HepG2 (cell line): ENCODE measurements around the gene TCF3. TPM values are rescaled to one million over a fixed set of nuclear protein-coding genes. Genes with fewer than 3 reads are reported as not detected.

Experiments
- ATAC-seq: fragments of 200-7000 bp; cut with Tn5 transposase; 3 replicates; pipeline ENCODE4 v1.9.1; 2020; ENCODE audit warnings: mild to moderate bottlenecking, moderate library complexity
- BruUV-seq: library from RNA; stranded (reverse); fragments of 400-500 nt; replicated peaks from 2 replicates; lab custom pipeline; 2021; lab: Mats Ljungman, UMichigan
- CTCF ChIA-PET: fragments of 300-600 bp; formaldehyde crosslinking; extraction: SDS; loops from one replicate; lab custom pipeline; 2021; ENCODE audit warnings: low total read pairs, inconsistent platforms, low intra/inter-chr PET ratio; lab: Yijun Ruan, JAX
- POLR2A ChIA-PET: fragments of 350-600 bp; sonication (Branson Sonifier 250); formaldehyde crosslinking; loops from one replicate; lab custom pipeline; 2020; ENCODE audit warnings: antibody characterized with exemption, inconsistent platforms; lab: Yijun Ruan, JAX
- DNase-seq: peaks from one replicate; pipeline ENCODE4 v3.0.0-alpha.2; 2015; ENCODE audit warnings: low spot score
- FAIRE-seq: peaks from 3 replicates; lab custom pipeline; 2011; peaks lifted over from hg19 to GRCh38; lab: Jason Lieb, UNC
- H2AFZ ChIP-seq: one replicate; pipeline ENCODE4 v1.6.1; 2011; ENCODE audit warnings: low read length, inconsistent platforms
- H3K27ac ChIP-seq: fragments of 300-600 bp; 3 replicates; pipeline ENCODE4 v1.8.0; 2011; ENCODE audit warnings: mixed run types, mild to moderate bottlenecking, mixed read lengths, low read length, inconsistent platforms; ENCODE audit not compliant: insufficient read depth; ENCODE audit errors: extremely low read length
- H3K27me3 ChIP-seq, 2 experiments: fragments of 200-600 bp in 1 of 2; 2 replicates in 1 of 2; 3 replicates in 1 of 2; pipeline versions ENCODE4 v1.6.0 to v1.8.0; 2011; ENCODE audit warnings: low read length in 2 of 2, mild to moderate bottlenecking in 2 of 2, moderate library complexity in 2 of 2, inconsistent platforms in 1 of 2; ENCODE audit not compliant: insufficient read depth in 2 of 2, control insufficient read depth in 1 of 2
- H3K36me3 ChIP-seq, 2 experiments: fragments of 200-600 bp in 1 of 2; replicated peaks in 1 of 2; 2 replicates in 1 of 2; 3 replicates in 1 of 2; pipeline versions ENCODE4 v1.5.1 to v1.8.0; 2011; ENCODE audit warnings: low read length in 2 of 2, inconsistent platforms in 1 of 2; ENCODE audit not compliant: insufficient read depth in 2 of 2, control insufficient read depth in 1 of 2
- H3K4me1 ChIP-seq: 2 replicates; pipeline ENCODE4 v1.5.1; 2012; ENCODE audit warnings: low read length, inconsistent platforms; ENCODE audit not compliant: insufficient read depth
- H3K4me2 ChIP-seq: 2 replicates; pipeline ENCODE4 v1.6.0; 2011; ENCODE audit warnings: low read depth, low read length, inconsistent platforms
- H3K4me3 ChIP-seq, 3 experiments: fragments of 200-600 bp in 1 of 3; sonication (generic), shearing (Covaris generic) in 1 of 3; replicated peaks in 1 of 3; 2 replicates each; pipeline ENCODE4 v1.5.1; 2011 to 2016; ENCODE audit warnings: low read length in 3 of 3, inconsistent platforms in 2 of 3, low read depth in 2 of 3, mild to moderate bottlenecking in 2 of 3, control low read depth in 1 of 3, mixed read lengths in 1 of 3; ENCODE audit not compliant: insufficient read depth in 1 of 3
- H3K79me2 ChIP-seq: one replicate; pipeline ENCODE4 v1.6.1; 2011; ENCODE audit warnings: low read length, inconsistent platforms; ENCODE audit not compliant: insufficient read depth
- H3K9ac ChIP-seq: 2 replicates; pipeline ENCODE4 v1.6.0; 2011; ENCODE audit warnings: mild to moderate bottlenecking, low read depth, low read length, inconsistent platforms; ENCODE audit not compliant: insufficient read depth
- H3K9me3 ChIP-seq: 2 replicates; pipeline ENCODE4 v1.5.1; 2012; ENCODE audit warnings: mild to moderate bottlenecking, low read length
- H4K20me1 ChIP-seq: 2 replicates; pipeline ENCODE4 v1.6.0; 2011; ENCODE audit warnings: inconsistent platforms, mild to moderate bottlenecking, low read length, moderate library complexity; ENCODE audit not compliant: insufficient read depth
- DMTF1 ChIP-seq: sonication (generic); formaldehyde crosslinking; IDR thresholded peaks from 2 replicates; pipeline ENCODE4 v1.4.0; 2020; ENCODE audit warnings: mild to moderate bottlenecking, missing genetic modification reagents
- HNRNPL ChIP-seq: fragments of 200-400 bp; formaldehyde crosslinking; IDR thresholded peaks from 2 replicates; pipeline ENCODE4 v1.6.1; 2017; ENCODE audit warnings: mild to moderate bottlenecking, low read depth, low read length
- MIER3 ChIP-seq: IDR thresholded peaks from 2 replicates; pipeline ENCODE4 v1.6.1; 2016; ENCODE audit warnings: missing compliant biosample characterization, borderline replicate concordance
- POLR2AphosphoS5 ChIP-seq: IDR thresholded peaks from 2 replicates; pipeline ENCODE4 v1.6.1; 2012; ENCODE audit warnings: low read depth, low read length
- RXRB ChIP-seq: IDR thresholded peaks from 2 replicates; pipeline ENCODE4 v1.6.1; 2016; ENCODE audit warnings: borderline replicate concordance, missing genetic modification reagents, missing compliant biosample characterization
- SIX1 ChIP-seq: sonication (generic); formaldehyde crosslinking; IDR thresholded peaks from 2 replicates; pipeline ENCODE4 v1.4.0; 2020; ENCODE audit warnings: missing genetic modification reagents, borderline replicate concordance
- ZNF543 ChIP-seq: sonication (generic); formaldehyde crosslinking; IDR thresholded peaks from 2 replicates; pipeline ENCODE4 v1.4.0; 2020; ENCODE audit warnings: mild to moderate bottlenecking, missing genetic modification reagents
- ZNF644 ChIP-seq: IDR thresholded peaks from 2 replicates; pipeline ENCODE4 v1.6.1; 2016; ENCODE audit warnings: low read depth
- ZNF746 ChIP-seq: sonication (generic); formaldehyde crosslinking; IDR thresholded peaks from 2 replicates; pipeline ENCODE4 v1.8.0; 2022; ENCODE audit warnings: mild to moderate bottlenecking, missing genetic modification reagents
- WGBS: methylation state at CpG from one replicate; pipeline ENCODE4 v1.1.6; 2017; ENCODE audit warnings: low lambda C conversion rate; 5-methylcytosine and 5-hydroxymethylcytosine counted together
- in situ Hi-C: cut with HindIII; loops from 2 replicates; pipeline ENCODE4 v1.10.0; 2017; ENCODE audit warnings: low pct_unique_long_range_greater_than_20kb; ENCODE audit not compliant: extremely low pct_ligation_motif_present
- intact Hi-C: fragments of 100-400 bp; cut with micrococcal nuclease; formaldehyde crosslinking; loops from one replicate; pipeline ENCODE4 v1.10.0; 2022; ENCODE audit not compliant: unreplicated experiment
- polyA plus RNA-seq, 8 experiments: library from polyadenylated mRNA; depleted of rRNA in 3 of 8; stranded (reverse) in 7 of 8; unstranded in 1 of 8; fragments of >200 nt; fragmentation: Illumina TruSeq in 4 of 8; extraction: Trizol in 4 of 8; gene quantifications; 2 replicates each; pipeline versions ENCODE4 v1.2.1 to v1.2.3, GENCODE V29; 2011 to 2016; ENCODE audit warnings: low read depth in 4 of 8, missing spikeins in 1 of 8, mixed read lengths in 1 of 8; ENCODE audit not compliant: insufficient read depth in 1 of 8
- total RNA-seq, 5 experiments: library from RNA; depleted of rRNA; stranded (reverse); fragments of >200 nt; fragmentation: Illumina TruSeq; extraction: Trizol; gene quantifications; 2 replicates each; pipeline ENCODE4 v1.2.3, GENCODE V29; 2016; ENCODE audit warnings: low read depth in 1 of 5
- TF ChIP-seq, protein P1 (sequence below): sonication (generic); formaldehyde crosslinking; IDR thresholded peaks from 2 replicates; pipeline ENCODE4 v1.5.1; 2020; ENCODE audit warnings: mild to moderate bottlenecking, missing genetic modification reagents, moderate library complexity
- TF ChIP-seq, protein P2 (sequence below): sonication (generic); formaldehyde crosslinking; IDR thresholded peaks from 2 replicates; pipeline ENCODE4 v1.4.0; 2020; ENCODE audit warnings: missing genetic modification reagents

TCF3 gene
- total and polyA plus RNA-seq, 2 of the 13 experiments (the other 11 are each of a cell fraction or from before 2014, with no cell fraction given), result 51.4 to 53.2 TPM

GRCh38 chr19:1577090-1577928 is 75.1 kb downstream of the TCF3 start (continued):
- TF ChIP-seq, protein P1, sequence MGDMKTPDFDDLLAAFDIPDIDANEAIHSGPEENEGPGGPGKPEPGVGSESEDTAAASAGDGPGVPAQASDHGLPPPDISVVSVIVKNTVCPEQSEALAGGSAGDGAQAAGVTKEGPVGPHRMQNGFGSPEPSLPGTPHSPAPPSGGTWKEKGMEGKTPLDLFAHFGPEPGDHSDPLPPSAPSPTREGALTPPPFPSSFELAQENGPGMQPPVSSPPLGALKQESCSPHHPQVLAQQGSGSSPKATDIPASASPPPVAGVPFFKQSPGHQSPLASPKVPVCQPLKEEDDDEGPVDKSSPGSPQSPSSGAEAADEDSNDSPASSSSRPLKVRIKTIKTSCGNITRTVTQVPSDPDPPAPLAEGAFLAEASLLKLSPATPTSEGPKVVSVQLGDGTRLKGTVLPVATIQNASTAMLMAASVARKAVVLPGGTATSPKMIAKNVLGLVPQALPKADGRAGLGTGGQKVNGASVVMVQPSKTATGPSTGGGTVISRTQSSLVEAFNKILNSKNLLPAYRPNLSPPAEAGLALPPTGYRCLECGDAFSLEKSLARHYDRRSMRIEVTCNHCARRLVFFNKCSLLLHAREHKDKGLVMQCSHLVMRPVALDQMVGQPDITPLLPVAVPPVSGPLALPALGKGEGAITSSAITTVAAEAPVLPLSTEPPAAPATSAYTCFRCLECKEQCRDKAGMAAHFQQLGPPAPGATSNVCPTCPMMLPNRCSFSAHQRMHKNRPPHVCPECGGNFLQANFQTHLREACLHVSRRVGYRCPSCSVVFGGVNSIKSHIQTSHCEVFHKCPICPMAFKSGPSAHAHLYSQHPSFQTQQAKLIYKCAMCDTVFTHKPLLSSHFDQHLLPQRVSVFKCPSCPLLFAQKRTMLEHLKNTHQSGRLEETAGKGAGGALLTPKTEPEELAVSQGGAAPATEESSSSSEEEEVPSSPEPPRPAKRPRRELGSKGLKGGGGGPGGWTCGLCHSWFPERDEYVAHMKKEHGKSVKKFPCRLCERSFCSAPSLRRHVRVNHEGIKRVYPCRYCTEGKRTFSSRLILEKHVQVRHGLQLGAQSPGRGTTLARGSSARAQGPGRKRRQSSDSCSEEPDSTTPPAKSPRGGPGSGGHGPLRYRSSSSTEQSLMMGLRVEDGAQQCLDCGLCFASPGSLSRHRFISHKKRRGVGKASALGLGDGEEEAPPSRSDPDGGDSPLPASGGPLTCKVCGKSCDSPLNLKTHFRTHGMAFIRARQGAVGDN (CRISPR knock-in tag), result peak; percentile 11; the same call in 1 of the 2 replicates
- peak; percentile 57; the same call in 1 of the 2 replicates for TF ChIP-seq HNRNPL

GRCh38 chr19:1576242-1577089 is 75.9 kb downstream of the TCF3 start:
- peaks cover 7 to 28% of the 10 kb centered on the region in 2 experiments; a peak in 4 of 5 replicates for H3K36me3 ChIP-seq
- FAIRE-seq (no peak), ATAC-seq (peak; percentile 8; the same call in 1 of the 3 replicates), DNase-seq (no peak)
- intact Hi-C loops, result no loop called here
- no peaks in the 10 kb centered on the region for H3K79me2 ChIP-seq
- POLR2A ChIA-PET, result interaction anchor here (1.0 kb wide), 1 partner anchor 15 kb away, joined by 3 read pairs; no protein-coding TSS in a partner anchor
- H3K9ac ChIP-seq, result no peak overlapping the region
- no peak overlapping the region for H3K4me3 ChIP-seq
- CTCF ChIA-PET, result no interaction called here
- H4K20me1 ChIP-seq, result 0 out of 2 replicates have a peak, but pooled peaks cover 2% of the 10 kb centered on the region
- H3K27me3 ChIP-seq, result no peaks in the 10 kb centered on the region
- BruUV-seq, result no TSS peak
- no peak overlapping the region for H2AFZ ChIP-seq
- 92% methylated on average over 15 of the region's 30 CpGs for WGBS
- H3K9me3 ChIP-seq, result no peaks in the 10 kb centered on the region
- peaks cover 17% of the 10 kb centered on the region for H3K4me1 ChIP-seq
- in situ Hi-C loops, result no loop called here
- H3K27ac ChIP-seq, result no peak overlapping the region
- H3K4me2 ChIP-seq, result no peak overlapping the region
- TF ChIP-seq ZNF543 (CRISPR knock-in tag), result no peak
- no peak for TF ChIP-seq MIER3
- TF ChIP-seq SIX1 (CRISPR knock-in tag), result no peak
- TF ChIP-seq, protein P2, sequence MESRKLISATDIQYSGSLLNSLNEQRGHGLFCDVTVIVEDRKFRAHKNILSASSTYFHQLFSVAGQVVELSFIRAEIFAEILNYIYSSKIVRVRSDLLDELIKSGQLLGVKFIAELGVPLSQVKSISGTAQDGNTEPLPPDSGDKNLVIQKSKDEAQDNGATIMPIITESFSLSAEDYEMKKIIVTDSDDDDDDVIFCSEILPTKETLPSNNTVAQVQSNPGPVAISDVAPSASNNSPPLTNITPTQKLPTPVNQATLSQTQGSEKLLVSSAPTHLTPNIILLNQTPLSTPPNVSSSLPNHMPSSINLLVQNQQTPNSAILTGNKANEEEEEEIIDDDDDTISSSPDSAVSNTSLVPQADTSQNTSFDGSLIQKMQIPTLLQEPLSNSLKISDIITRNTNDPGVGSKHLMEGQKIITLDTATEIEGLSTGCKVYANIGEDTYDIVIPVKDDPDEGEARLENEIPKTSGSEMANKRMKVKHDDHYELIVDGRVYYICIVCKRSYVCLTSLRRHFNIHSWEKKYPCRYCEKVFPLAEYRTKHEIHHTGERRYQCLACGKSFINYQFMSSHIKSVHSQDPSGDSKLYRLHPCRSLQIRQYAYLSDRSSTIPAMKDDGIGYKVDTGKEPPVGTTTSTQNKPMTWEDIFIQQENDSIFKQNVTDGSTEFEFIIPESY, result peak; percentile 27; the same call in 1 of the 2 replicates
- TF ChIP-seq ZNF746 (CRISPR knock-in tag), result no peak
- no peak for TF ChIP-seq DMTF1 (CRISPR knock-in tag)
- no peak for TF ChIP-seq ZNF644 (CRISPR knock-in tag)
- TF ChIP-seq RXRB (CRISPR knock-in tag), result no peak
- 0 out of 2 replicates have a peak, but pooled peaks have one; percentile 7 for TF ChIP-seq POLR2AphosphoS5
